GM23338 (cell line): ENCODE data around the gene TMEM92. TPM values are rescaled to one million over a fixed set of nuclear protein-coding genes. Genes with fewer than 3 reads are reported as not detected.
"Not testable (repeated sequence)": the region's sequence is repeated elsewhere in the genome, so short reads cannot be mapped to it uniquely, and the experiment has no call there.

Experiments
- ATAC-seq: fragments of 200-7000 bp; cut with Tn5 transposase; 3 replicates; pipeline ENCODE4 v1.9.1; 2020
- DNase-seq: peaks from one replicate; pipeline ENCODE4 v3.0.0-alpha.2; 2015; ENCODE audit warnings: low spot score
- H2AFZ ChIP-seq: fragments of 200-600 bp; sonication (generic); 2 replicates; pipeline ENCODE4 v1.8.0; 2016; ENCODE audit warnings: antibody characterized with exemption, mild to moderate bottlenecking, moderate library complexity
- H3F3A ChIP-seq: fragments of 200-600 bp; sonication (generic); replicated peaks from 2 replicates; pipeline ENCODE4 v1.8.0; 2017; ENCODE audit warnings: antibody characterized with exemption, mixed run types, low read depth
- H3K27ac ChIP-seq: fragments of 200-600 bp; sonication (generic); 2 replicates; pipeline ENCODE4 v1.6.1; 2016; ENCODE audit warnings: low read depth
- H3K27me3 ChIP-seq: fragments of 200-600 bp; sonication (generic); 2 replicates; pipeline ENCODE4 v1.8.0; 2016; ENCODE audit warnings: mild to moderate bottlenecking, mixed run types, moderate library complexity; ENCODE audit not compliant: insufficient read depth
- H3K36me3 ChIP-seq: fragments of 200-600 bp; sonication (generic); 2 replicates; pipeline ENCODE4 v1.8.0; 2016; ENCODE audit warnings: mild to moderate bottlenecking; ENCODE audit not compliant: insufficient read depth
- H3K4me1 ChIP-seq: fragments of 200-600 bp; sonication (generic); 2 replicates; pipeline ENCODE4 v1.8.0; 2016; ENCODE audit warnings: mild to moderate bottlenecking, moderate library complexity; ENCODE audit not compliant: insufficient read depth
- H3K4me2 ChIP-seq: fragments of 200-600 bp; sonication (generic); 2 replicates; pipeline ENCODE4 v1.7.1; 2017; ENCODE audit warnings: mixed run types
- H3K4me3 ChIP-seq: fragments of 200-600 bp; sonication (generic); 2 replicates; pipeline ENCODE4 v1.6.1; 2016; ENCODE audit warnings: mixed run types
- H3K79me2 ChIP-seq: fragments of 200-600 bp; sonication (generic); replicated peaks from 2 replicates; pipeline ENCODE4 v1.8.0; 2017; ENCODE audit warnings: mild to moderate bottlenecking; ENCODE audit not compliant: insufficient read depth
- H3K9me2 ChIP-seq: fragments of 200-600 bp; sonication (generic); 2 replicates; pipeline ENCODE4 v1.8.0; 2017; ENCODE audit not compliant: insufficient read depth
- H4K20me1 ChIP-seq: fragments of 200-600 bp; sonication (generic); replicated peaks from 2 replicates; pipeline ENCODE4 v1.8.0; 2017; ENCODE audit warnings: mild to moderate bottlenecking; ENCODE audit not compliant: insufficient read depth
- H3K27ac Mint-ChIP-seq: 2 replicates; pipeline ENCODE4 v1.8.0; 2020; ENCODE audit warnings: inconsistent platforms, mild to moderate bottlenecking, moderate library complexity, mixed read lengths
- H3K27me3 Mint-ChIP-seq: 3 replicates; pipeline ENCODE4 v1.8.0; 2022; ENCODE audit warnings: low read depth, mild to moderate bottlenecking, moderate library complexity, mixed read lengths, inconsistent platforms; ENCODE audit not compliant: insufficient read depth, poor library complexity
- H3K36me3 Mint-ChIP-seq: 3 replicates; pipeline ENCODE4 v1.8.0; 2021; ENCODE audit warnings: low read depth, mild to moderate bottlenecking, inconsistent platforms, moderate library complexity, mixed read lengths
- H3K4me1 Mint-ChIP-seq: 3 replicates; pipeline ENCODE4 v1.8.0; 2020; ENCODE audit warnings: mild to moderate bottlenecking, inconsistent platforms, mixed read lengths
- H3K4me3 Mint-ChIP-seq: 3 replicates; pipeline ENCODE4 v1.8.0; 2021; ENCODE audit warnings: moderate library complexity, mild to moderate bottlenecking, inconsistent platforms, mixed read lengths
- H3K9me3 Mint-ChIP-seq: 3 replicates; pipeline ENCODE4 v1.8.0; 2020; ENCODE audit warnings: moderate library complexity, mild to moderate bottlenecking, inconsistent platforms, mixed read lengths
- CREB1 ChIP-seq: fragments of 250-450 bp; sonication (Bioruptor Pico); IDR thresholded peaks from 2 replicates; pipeline ENCODE4 v1.5.0; 2020; ENCODE audit warnings: low read depth, mild to moderate bottlenecking, moderate library complexity
- EZH2phosphoT487 ChIP-seq: fragments of 200-600 bp; sonication (generic); IDR thresholded peaks from one replicate; pipeline ENCODE4 v1.8.1; 2018; ENCODE audit warnings: antibody characterized with exemption; ENCODE audit not compliant: unreplicated experiment
- NANOG ChIP-seq: IDR thresholded peaks from 2 replicates; pipeline ENCODE4 v1.6.1; 2016; ENCODE audit warnings: antibody characterized with exemption, borderline replicate concordance
- ZNF114 ChIP-seq: fragments of 250-450 bp; sonication (Bioruptor Pico); IDR thresholded peaks from 2 replicates; pipeline ENCODE4 v1.5.0; 2020; ENCODE audit warnings: mild to moderate bottlenecking, moderate library complexity
- polyA plus RNA-seq: library from polyadenylated mRNA; unstranded; fragments of >200 nt; fragmentation: Nextera tagmentation; extraction: Ambion mirVana; gene quantifications from 2 replicates; pipeline ENCODE4 v1.2.1, GENCODE V29; 2016
- total RNA-seq: library from RNA; depleted of rRNA; stranded (reverse); fragments of >200 nt; shearing (Covaris generic); gene quantifications from 2 replicates; pipeline ENCODE4 v1.2.3, GENCODE V29; 2014
- TF ChIP-seq, protein P1 (sequence below): IDR thresholded peaks from 2 replicates; pipeline ENCODE4 v1.6.1; 2016; ENCODE audit warnings: antibody characterized with exemption
- TF ChIP-seq, protein P2 (sequence below): IDR thresholded peaks from one replicate; pipeline ENCODE4 v1.6.1; 2018; ENCODE audit warnings: antibody characterized with exemption; ENCODE audit not compliant: unreplicated experiment

Gene TMEM92
- total and polyA plus RNA-seq, 2 experiments from 2014 or later: 9.7 to 18.4 TPM

DNA sequence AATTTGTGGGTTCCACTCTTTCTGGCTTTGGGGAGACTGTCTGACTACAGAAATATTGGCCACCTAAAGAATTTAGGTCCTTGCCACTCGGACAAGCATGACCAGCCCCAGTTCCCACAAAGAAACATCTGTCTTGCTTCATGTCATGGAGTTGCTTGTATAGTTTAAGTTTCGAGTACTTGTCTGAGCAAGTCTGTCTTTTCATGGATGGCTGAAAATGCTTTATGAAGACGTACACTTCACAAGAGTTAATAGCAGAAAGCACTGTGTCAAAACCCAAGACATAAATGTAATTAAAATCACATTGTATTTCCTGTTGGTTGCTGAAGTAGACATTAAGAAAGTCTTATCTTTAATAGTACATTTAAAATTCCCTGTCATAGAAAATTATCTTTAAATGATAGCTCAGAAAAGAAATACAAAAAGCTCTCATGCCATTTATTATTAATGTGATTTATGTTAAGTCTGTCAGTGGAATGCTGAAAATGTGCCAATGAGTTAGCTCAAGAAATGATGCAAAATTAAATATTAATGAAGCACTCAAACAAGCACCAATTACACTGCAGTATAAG is 41.8 kb downstream of the TMEM92 start (continued):
- no peak for TF ChIP-seq EZH2phosphoT487
- TF ChIP-seq, protein P1, sequence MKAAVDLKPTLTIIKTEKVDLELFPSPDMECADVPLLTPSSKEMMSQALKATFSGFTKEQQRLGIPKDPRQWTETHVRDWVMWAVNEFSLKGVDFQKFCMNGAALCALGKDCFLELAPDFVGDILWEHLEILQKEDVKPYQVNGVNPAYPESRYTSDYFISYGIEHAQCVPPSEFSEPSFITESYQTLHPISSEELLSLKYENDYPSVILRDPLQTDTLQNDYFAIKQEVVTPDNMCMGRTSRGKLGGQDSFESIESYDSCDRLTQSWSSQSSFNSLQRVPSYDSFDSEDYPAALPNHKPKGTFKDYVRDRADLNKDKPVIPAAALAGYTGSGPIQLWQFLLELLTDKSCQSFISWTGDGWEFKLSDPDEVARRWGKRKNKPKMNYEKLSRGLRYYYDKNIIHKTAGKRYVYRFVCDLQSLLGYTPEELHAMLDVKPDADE: no peak

DNA sequence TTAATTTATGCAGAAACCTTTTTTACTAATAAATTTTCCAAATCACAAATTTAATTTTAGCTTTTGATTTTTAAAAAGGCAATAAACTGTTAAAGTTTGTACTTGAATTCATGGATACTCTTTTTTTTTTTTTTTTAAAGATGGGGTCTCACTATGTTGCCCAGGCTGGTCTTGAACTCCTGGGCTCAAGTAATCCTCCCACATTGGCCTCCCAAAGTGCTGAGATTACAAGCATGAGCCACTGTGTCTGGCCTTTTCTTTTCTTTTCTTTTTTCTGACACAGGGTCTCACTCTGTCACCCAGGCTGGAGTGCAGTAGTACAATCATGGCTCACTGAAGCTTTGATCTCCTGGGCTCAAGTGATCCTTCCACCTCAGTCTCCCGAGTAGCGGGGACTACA is 42.4 kb downstream of the TMEM92 start:
- H3K4me3 Mint-ChIP-seq, H3K27ac ChIP-seq, H3K27ac Mint-ChIP-seq, H3K4me1 Mint-ChIP-seq, H4K20me1 ChIP-seq, H3K27me3 ChIP-seq, H3K79me2 ChIP-seq, H3K27me3 Mint-ChIP-seq, H3K9me3 Mint-ChIP-seq, H3K4me3 ChIP-seq, H3K9me2 ChIP-seq, H3F3A ChIP-seq, H3K36me3 Mint-ChIP-seq, ATAC-seq, DNase-seq, H3K36me3 ChIP-seq, H3K4me2 ChIP-seq, H2AFZ ChIP-seq: not testable (repeated sequence)
- peaks cover 15% of the 10 kb centered on the region for H3K4me1 ChIP-seq

DNA sequence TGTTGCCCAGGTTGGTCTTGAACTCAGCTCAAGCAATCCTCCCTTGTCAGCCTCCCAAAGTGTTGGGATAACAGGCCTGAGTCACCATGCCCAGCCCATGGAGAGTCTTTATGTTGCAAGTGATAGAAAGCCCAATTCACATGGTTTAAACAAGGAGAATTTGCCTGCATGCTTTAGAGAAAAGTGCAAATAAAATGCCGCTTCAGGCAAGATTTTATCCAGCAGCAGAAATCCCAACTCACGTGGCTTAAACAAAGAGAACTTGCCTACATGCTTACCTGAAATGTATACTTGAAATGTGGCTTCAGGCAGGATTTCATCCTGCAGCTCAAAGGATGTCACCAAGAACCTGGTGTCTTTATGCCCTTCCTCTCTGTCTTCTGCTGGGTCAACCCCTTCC is 42.9 kb downstream of the TMEM92 start:
- Mint-ChIP-seq H3K4me1 (no peaks in the 10 kb centered on the region), H3K27ac (no peak overlapping the region), H3K27me3 (peaks cover 8% of the 10 kb centered on the region), H3K9me3 (peaks cover 3% of the 10 kb centered on the region; the same call in 1 of the 3 replicates), H3K36me3 (0 out of 3 replicates have a peak, but pooled peaks cover 3% of the 10 kb centered on the region), H3K4me3 (no peak overlapping the region)
- DNase-seq (no peak), ATAC-seq (no peak)
- no peak overlapping the region for H3K27ac ChIP-seq
- H3K4me3 ChIP-seq: no peak overlapping the region
- no peaks in the 10 kb centered on the region for H3K79me2 ChIP-seq
- no peaks in the 10 kb centered on the region for H3K36me3 ChIP-seq
- TF ChIP-seq CREB1 (CRISPR knock-in tag) (no peak), NANOG (no peak), ZNF114 (CRISPR knock-in tag) (no peak)
- TF ChIP-seq, protein P2, sequence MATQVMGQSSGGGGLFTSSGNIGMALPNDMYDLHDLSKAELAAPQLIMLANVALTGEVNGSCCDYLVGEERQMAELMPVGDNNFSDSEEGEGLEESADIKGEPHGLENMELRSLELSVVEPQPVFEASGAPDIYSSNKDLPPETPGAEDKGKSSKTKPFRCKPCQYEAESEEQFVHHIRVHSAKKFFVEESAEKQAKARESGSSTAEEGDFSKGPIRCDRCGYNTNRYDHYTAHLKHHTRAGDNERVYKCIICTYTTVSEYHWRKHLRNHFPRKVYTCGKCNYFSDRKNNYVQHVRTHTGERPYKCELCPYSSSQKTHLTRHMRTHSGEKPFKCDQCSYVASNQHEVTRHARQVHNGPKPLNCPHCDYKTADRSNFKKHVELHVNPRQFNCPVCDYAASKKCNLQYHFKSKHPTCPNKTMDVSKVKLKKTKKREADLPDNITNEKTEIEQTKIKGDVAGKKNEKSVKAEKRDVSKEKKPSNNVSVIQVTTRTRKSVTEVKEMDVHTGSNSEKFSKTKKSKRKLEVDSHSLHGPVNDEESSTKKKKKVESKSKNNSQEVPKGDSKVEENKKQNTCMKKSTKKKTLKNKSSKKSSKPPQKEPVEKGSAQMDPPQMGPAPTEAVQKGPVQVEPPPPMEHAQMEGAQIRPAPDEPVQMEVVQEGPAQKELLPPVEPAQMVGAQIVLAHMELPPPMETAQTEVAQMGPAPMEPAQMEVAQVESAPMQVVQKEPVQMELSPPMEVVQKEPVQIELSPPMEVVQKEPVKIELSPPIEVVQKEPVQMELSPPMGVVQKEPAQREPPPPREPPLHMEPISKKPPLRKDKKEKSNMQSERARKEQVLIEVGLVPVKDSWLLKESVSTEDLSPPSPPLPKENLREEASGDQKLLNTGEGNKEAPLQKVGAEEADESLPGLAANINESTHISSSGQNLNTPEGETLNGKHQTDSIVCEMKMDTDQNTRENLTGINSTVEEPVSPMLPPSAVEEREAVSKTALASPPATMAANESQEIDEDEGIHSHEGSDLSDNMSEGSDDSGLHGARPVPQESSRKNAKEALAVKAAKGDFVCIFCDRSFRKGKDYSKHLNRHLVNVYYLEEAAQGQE: no peak
- no peak overlapping the region for H3K4me2 ChIP-seq
- H3K4me1 ChIP-seq: peaks cover 15% of the 10 kb centered on the region
- no peak overlapping the region for H2AFZ ChIP-seq
- H3K9me2 ChIP-seq: peaks cover 7% of the 10 kb centered on the region; the same call in 1 of the 2 replicates
- no peaks in the 10 kb centered on the region for H4K20me1 ChIP-seq
- no peaks in the 10 kb centered on the region for H3K27me3 ChIP-seq
- no peaks in the 10 kb centered on the region; the same call in 1 of the 2 replicates for H3F3A ChIP-seq
